ENCODE data around the gene TXNDC16.

- TF ChIP-seq, protein P1, sequence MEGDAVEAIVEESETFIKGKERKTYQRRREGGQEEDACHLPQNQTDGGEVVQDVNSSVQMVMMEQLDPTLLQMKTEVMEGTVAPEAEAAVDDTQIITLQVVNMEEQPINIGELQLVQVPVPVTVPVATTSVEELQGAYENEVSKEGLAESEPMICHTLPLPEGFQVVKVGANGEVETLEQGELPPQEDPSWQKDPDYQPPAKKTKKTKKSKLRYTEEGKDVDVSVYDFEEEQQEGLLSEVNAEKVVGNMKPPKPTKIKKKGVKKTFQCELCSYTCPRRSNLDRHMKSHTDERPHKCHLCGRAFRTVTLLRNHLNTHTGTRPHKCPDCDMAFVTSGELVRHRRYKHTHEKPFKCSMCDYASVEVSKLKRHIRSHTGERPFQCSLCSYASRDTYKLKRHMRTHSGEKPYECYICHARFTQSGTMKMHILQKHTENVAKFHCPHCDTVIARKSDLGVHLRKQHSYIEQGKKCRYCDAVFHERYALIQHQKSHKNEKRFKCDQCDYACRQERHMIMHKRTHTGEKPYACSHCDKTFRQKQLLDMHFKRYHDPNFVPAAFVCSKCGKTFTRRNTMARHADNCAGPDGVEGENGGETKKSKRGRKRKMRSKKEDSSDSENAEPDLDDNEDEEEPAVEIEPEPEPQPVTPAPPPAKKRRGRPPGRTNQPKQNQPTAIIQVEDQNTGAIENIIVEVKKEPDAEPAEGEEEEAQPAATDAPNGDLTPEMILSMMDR (IDR thresholded peaks at IDR 0.05): no peak
- no peak for TF ChIP-seq ZFX (IDR thresholded peaks at IDR 0.05; ENCODE audit: borderline replicate concordance)
Observed at GRCh38 chr14:52553671-52554575, 1.6 kb upstream of the TXNDC16 start.
